ENCODE measurements around the gene CLTB. TPM values are rescaled to one million over a fixed set of nuclear protein-coding genes. Genes with fewer than 3 reads are reported as not detected.

The CLTB gene
- total RNA-seq, 1 donor = 63.0 TPM

- Histone ChIP-seq H3K4me2 (ENCODE audit: insufficient read depth, low read length) (no peak overlapping the region), H3K4me3 (ENCODE audit: insufficient read depth, low read length) (no peak overlapping the region), H3K27ac (ENCODE audit: low read depth, low read length) (no peak overlapping the region), H2AFZ (ENCODE audit: low read length) (peak overlapping the region; percentile 23), H3K36me3 (ENCODE audit: insufficient read depth, low read length) (no peaks in the 10 kb centered on the region), H4K20me1 (ENCODE audit: insufficient read depth, low read length) (no peaks in the 10 kb centered on the region), H3K4me1 (ENCODE audit: insufficient read depth, low read length) (peaks cover 18% of the 10 kb centered on the region), H3K79me2 (ENCODE audit: insufficient read depth, low read length) (no peaks in the 10 kb centered on the region), H3K27me3 (ENCODE audit: insufficient read depth, low read length) (no peaks in the 10 kb centered on the region), H3K9me3 (ENCODE audit: low read depth, low read length) (no peaks in the 10 kb centered on the region)
- TF ChIP-seq CTCF (IDR thresholded peaks at IDR 0.05; ENCODE audit: extremely low read depth, low read depth, low read length) = no peak
- DNase-seq (ENCODE audit: insufficient read length, low spot score, missing footprints) = peak; percentile 81
These were observed 25.6 kb upstream of the CLTB start for GRCh38 chr5:176441921-176442323.

- TF ChIP-seq CTCF (IDR thresholded peaks at IDR 0.05; ENCODE audit: extremely low read depth, low read depth, low read length) = no peak
- Histone ChIP-seq H4K20me1 (ENCODE audit: insufficient read depth, low read length) (no peaks in the 10 kb centered on the region), H3K27me3 (ENCODE audit: insufficient read depth, low read length) (no peaks in the 10 kb centered on the region), H3K36me3 (ENCODE audit: insufficient read depth, low read length) (no peaks in the 10 kb centered on the region), H2AFZ (ENCODE audit: low read length) (no peak overlapping the region), H3K4me1 (ENCODE audit: insufficient read depth, low read length) (peaks cover 17% of the 10 kb centered on the region), H3K27ac (ENCODE audit: low read depth, low read length) (no peak overlapping the region), H3K9me3 (ENCODE audit: low read depth, low read length) (no peaks in the 10 kb centered on the region), H3K4me2 (ENCODE audit: insufficient read depth, low read length) (no peak overlapping the region), H3K4me3 (ENCODE audit: insufficient read depth, low read length) (no peak overlapping the region), H3K79me2 (ENCODE audit: insufficient read depth, low read length) (no peaks in the 10 kb centered on the region)
- DNase-seq (ENCODE audit: insufficient read length, low spot score, missing footprints) = no peak
These were observed 24.8 kb upstream of the CLTB start for GRCh38 chr5:176440927-176441706.

GRCh38 chr5:176438959-176439757, 22.8 kb upstream of the CLTB start:
- no peak for TF ChIP-seq CTCF (IDR thresholded peaks at IDR 0.05; ENCODE audit: extremely low read depth, low read depth, low read length)
- Histone ChIP-seq H3K4me1 (ENCODE audit: insufficient read depth, low read length) (peaks cover 17% of the 10 kb centered on the region), H3K79me2 (ENCODE audit: insufficient read depth, low read length) (no peaks in the 10 kb centered on the region), H3K9me3 (ENCODE audit: low read depth, low read length) (no peaks in the 10 kb centered on the region), H3K36me3 (ENCODE audit: insufficient read depth, low read length) (no peaks in the 10 kb centered on the region), H3K4me2 (ENCODE audit: insufficient read depth, low read length) (no peak overlapping the region), H2AFZ (ENCODE audit: low read length) (no peak overlapping the region), H3K27me3 (ENCODE audit: insufficient read depth, low read length) (no peaks in the 10 kb centered on the region), H4K20me1 (ENCODE audit: insufficient read depth, low read length) (no peaks in the 10 kb centered on the region), H3K4me3 (ENCODE audit: insufficient read depth, low read length) (no peak overlapping the region), H3K27ac (ENCODE audit: low read depth, low read length) (no peak overlapping the region)
- DNase-seq (ENCODE audit: insufficient read length, low spot score, missing footprints) = peak; percentile 62

- peak overlapping the region; percentile 72 for H2AFZ ChIP-seq (ENCODE audit: low read length)
- no peaks in the 10 kb centered on the region for H3K79me2 ChIP-seq (ENCODE audit: insufficient read depth, low read length)
- no peaks in the 10 kb centered on the region for H3K9me3 ChIP-seq (ENCODE audit: low read depth, low read length)
- peaks cover 12% of the 10 kb centered on the region for H3K4me1 ChIP-seq (ENCODE audit: insufficient read depth, low read length)
- H3K4me3 ChIP-seq (ENCODE audit: insufficient read depth, low read length) = peak overlapping the region; percentile 65
- no peak for TF ChIP-seq CTCF (IDR thresholded peaks at IDR 0.05; ENCODE audit: extremely low read depth, low read depth, low read length)
- H3K36me3 ChIP-seq (ENCODE audit: insufficient read depth, low read length) = no peaks in the 10 kb centered on the region
- peak overlapping the region; percentile 82 for H3K4me2 ChIP-seq (ENCODE audit: insufficient read depth, low read length)
- no peaks in the 10 kb centered on the region for H3K27me3 ChIP-seq (ENCODE audit: insufficient read depth, low read length)
- no peaks in the 10 kb centered on the region for H4K20me1 ChIP-seq (ENCODE audit: insufficient read depth, low read length)
- H3K27ac ChIP-seq (ENCODE audit: low read depth, low read length) = no peak overlapping the region
- DNase-seq (ENCODE audit: insufficient read length, low spot score, missing footprints) = peak; percentile 83
These were observed 20.3 kb upstream of the CLTB start for GRCh38 chr5:176436656-176437055.
